ENCODE results near the gene KCNQ1.

The KCNQ1 gene

DNA sequence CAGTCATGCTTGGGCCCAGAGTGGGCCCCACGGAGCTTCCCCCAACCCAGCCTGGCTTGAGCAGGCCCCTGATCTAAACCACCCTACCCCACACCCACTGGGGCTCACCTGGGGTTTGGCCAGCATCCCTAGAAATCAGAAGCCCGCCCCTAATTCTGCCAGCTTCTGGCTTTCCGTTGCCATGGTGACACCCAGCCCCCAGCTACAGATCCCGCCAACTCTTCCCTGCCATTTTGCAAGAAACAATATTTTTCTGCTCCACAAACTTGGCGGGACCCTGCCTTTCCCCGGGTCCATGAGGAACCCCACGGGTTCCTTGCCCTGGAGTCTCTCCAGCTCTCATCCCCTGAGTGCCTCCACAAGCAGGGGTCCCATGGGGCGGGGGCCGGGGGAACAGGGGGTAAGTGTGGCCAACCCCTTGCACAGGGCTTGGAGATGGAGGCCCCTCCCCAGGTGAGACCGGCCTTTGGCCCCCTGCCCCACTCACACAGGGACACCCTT lies 350.7 kb downstream of the KCNQ1 start:
- H3K9me3 ChIP-seq: no peaks in the 10 kb centered on the region
- no peaks in the 10 kb centered on the region for H3K4me1 ChIP-seq
- peak; percentile 1 for DNase-seq
- H3K27me3 ChIP-seq: no peaks in the 10 kb centered on the region
- no peak overlapping the region for H3K4me3 ChIP-seq (ENCODE audit: low read depth, low read length)
- H3K36me3 ChIP-seq: no peaks in the 10 kb centered on the region
- TF ChIP-seq, protein P1, sequence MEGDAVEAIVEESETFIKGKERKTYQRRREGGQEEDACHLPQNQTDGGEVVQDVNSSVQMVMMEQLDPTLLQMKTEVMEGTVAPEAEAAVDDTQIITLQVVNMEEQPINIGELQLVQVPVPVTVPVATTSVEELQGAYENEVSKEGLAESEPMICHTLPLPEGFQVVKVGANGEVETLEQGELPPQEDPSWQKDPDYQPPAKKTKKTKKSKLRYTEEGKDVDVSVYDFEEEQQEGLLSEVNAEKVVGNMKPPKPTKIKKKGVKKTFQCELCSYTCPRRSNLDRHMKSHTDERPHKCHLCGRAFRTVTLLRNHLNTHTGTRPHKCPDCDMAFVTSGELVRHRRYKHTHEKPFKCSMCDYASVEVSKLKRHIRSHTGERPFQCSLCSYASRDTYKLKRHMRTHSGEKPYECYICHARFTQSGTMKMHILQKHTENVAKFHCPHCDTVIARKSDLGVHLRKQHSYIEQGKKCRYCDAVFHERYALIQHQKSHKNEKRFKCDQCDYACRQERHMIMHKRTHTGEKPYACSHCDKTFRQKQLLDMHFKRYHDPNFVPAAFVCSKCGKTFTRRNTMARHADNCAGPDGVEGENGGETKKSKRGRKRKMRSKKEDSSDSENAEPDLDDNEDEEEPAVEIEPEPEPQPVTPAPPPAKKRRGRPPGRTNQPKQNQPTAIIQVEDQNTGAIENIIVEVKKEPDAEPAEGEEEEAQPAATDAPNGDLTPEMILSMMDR (IDR thresholded peaks at IDR 0.05; ENCODE audit: low read depth, low read length): no peak

DNA sequence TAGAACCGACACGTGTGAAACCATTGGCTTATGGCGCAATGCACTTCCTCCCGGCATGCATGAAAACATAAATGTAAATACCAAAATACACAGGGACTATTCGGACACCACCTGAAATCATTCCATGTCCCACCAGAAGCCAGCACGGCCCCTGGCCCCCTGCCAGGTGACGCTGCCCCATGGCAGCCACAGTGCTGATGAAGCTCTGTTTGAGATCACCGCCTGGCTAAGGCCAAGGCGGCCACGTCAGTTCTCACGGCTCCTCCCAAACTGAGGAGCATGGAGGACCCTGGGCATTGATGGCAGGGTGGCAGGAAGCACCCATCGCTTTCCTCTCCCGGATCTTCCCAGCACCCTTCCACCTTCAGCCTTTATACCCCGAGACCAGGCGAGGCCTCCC lies 351.3 kb downstream of the KCNQ1 start:
- no peaks in the 10 kb centered on the region for H3K4me1 ChIP-seq
- H3K36me3 ChIP-seq: no peaks in the 10 kb centered on the region
- TF ChIP-seq, protein P1 (IDR thresholded peaks at IDR 0.05; ENCODE audit: low read depth, low read length): no peak
- H3K4me3 ChIP-seq (ENCODE audit: low read depth, low read length): no peak overlapping the region
- peak; percentile 1 for DNase-seq
- no peaks in the 10 kb centered on the region for H3K27me3 ChIP-seq
- no peaks in the 10 kb centered on the region for H3K9me3 ChIP-seq

DNA sequence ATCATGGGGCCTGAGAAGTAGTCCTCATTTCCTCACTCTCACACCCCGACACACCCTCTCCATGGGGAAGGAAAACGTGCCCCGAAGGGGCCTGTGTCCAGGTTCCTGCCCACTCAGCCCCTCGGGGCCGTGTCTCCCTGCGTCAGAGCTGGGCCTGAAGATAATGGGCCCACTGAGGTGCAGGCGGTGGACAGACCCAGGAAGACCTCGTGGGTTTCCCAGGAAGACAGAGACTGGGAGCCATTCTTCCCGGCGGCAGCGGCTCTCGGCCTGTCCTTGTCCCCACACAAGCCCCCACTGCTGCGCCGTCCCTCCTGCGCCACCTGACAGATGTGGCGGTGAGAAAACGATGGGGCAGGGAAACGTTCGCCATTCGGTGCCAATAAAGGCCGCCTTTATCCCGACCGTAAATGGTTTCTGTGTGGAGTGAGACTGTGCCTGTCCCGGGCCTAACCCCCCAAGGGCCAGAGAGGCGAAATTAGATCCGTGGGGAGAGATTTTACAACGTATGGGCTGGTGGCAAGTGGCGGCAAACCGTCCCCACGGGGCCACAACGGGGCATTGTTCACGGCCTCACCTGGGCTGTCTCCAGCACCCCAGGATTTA lies 351.8 kb downstream of the KCNQ1 start:
- DNase-seq: no peak
- no peaks in the 10 kb centered on the region for H3K9me3 ChIP-seq
- no peaks in the 10 kb centered on the region for H3K27me3 ChIP-seq
- TF ChIP-seq, protein P1 (IDR thresholded peaks at IDR 0.05; ENCODE audit: low read depth, low read length): no peak
- no peak overlapping the region for H3K4me3 ChIP-seq (ENCODE audit: low read depth, low read length)
- H3K4me1 ChIP-seq: no peaks in the 10 kb centered on the region
- no peaks in the 10 kb centered on the region for H3K36me3 ChIP-seq

DNA sequence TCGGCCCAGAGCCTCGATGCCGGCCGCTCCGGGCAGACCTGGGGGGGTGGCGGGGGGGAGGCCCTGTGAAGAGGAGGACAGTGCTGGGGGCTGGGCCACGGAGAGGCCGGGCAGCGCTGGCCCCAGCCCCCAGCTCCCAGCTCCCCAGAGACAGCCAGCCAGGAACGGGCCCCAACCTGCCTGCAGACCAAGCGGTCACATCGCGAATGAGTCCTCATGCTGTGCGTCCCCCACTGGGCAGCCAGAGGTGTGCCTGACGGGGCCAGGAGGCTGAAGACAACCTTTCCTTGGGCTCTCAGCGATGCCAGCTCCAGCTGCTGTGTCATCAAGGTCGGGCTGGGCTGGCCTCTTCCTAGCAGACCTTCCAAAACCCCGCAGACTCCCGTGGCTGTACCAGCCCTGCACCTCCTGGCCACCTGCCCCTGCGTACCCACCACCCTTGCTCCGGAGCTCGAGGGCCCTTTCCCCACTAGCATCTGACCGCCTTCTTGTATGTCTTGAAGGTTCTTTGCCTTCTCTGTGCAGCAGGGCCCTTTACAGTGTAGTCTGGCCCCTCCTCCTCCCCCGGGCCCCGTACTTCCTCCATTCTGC lies 352.4 kb downstream of the KCNQ1 start:
- TF ChIP-seq, protein P1 (IDR thresholded peaks at IDR 0.05; ENCODE audit: low read depth, low read length): no peak
- H3K27me3 ChIP-seq: no peaks in the 10 kb centered on the region
- no peaks in the 10 kb centered on the region for H3K36me3 ChIP-seq
- DNase-seq: no peak
- no peak overlapping the region for H3K4me3 ChIP-seq (ENCODE audit: low read depth, low read length)
- no peaks in the 10 kb centered on the region for H3K4me1 ChIP-seq
- H3K9me3 ChIP-seq: no peaks in the 10 kb centered on the region

DNA sequence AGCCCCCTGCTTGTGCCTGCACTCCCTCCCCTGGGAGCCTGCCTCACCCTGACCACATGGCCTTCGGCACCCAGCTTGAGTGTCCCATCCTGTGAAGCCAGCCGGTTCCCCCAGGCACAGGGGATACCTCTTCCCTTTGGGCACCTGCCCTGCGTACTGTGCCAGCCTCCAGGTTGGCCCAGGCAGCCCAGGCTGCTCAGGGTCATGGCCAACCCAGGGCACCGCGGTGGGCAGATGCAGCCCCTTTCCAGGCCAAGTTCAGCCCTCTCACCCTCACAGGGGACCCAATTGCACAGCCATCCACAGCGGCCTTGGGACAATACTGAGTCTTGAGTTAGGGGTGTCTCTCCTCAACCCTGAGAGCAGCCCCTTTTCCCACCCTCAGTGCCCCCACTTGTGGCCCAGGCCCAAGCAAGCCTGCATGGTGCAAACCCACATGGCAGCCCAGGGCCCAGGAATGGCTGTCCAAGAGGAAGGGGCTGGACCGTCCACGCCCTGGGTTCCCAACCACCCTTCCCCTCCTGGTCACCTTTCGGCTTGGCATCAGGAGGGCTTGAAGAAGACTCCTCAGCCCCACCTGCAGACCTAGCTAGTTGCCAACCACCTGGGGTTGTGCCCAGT lies 353.0 kb downstream of the KCNQ1 start:
- TF ChIP-seq, protein P1 (IDR thresholded peaks at IDR 0.05; ENCODE audit: low read depth, low read length): no peak
- Histone ChIP-seq H3K4me1 (no peaks in the 10 kb centered on the region), H3K27me3 (no peaks in the 10 kb centered on the region), H3K9me3 (no peaks in the 10 kb centered on the region), H3K36me3 (no peaks in the 10 kb centered on the region), H3K4me3 (ENCODE audit: low read depth, low read length) (no peak overlapping the region)
- DNase-seq: no peak

Data from BE2C (cell line).